Muscle of arm (tissue), 12 donors: Measurements from ENCODE around the gene IGBP1. TPM values are rescaled to one million over a fixed set of nuclear protein-coding genes. Genes with fewer than 3 reads are reported as not detected.
A peak's percentile ranks its signal among the peaks of the same experiment; 100 is the strongest.
"Not testable (repeated sequence)": the region's sequence is repeated elsewhere in the genome, so short reads cannot be mapped to it uniquely, and the experiment has no call there.

ENCODE experiments used
- DNase-seq: peaks from one replicate; pipeline ENCODE4 v3.0.0-alpha.2; 2013
- polyA plus RNA-seq, 12 donors: library from polyadenylated mRNA; unstranded; fragments of 120-200 nt; gene quantifications; one replicate each; pipeline ENCODE4 v1.2.1, GENCODE V29; 2013; ENCODE audit not compliant: insufficient read length in 12 of 12

IGBP1 gene
- polyA plus RNA-seq, 12 donors = 76.2 to 140 (median 123) TPM; not detected in 1

DNA sequence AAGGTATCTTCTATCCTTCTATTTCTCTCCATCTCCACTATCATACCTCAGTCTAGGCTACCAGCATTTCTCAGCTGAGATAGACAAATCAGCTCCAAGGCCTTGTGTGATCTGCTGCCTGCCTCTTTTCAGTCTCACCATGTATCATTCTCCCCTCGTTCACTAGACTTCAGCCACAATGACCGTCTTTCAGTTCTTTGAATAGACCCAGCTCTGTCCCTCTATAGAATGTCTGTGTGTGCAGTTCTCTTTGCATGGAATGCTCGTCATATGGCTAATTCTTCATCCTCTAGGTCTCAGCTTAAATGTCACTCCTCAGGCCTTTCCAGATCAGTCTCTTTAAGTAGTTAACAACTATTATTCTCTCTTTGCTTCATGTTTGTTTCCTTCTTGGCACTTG is 6.5 kb downstream of the IGBP1 start:
- no peak for DNase-seq

DNA sequence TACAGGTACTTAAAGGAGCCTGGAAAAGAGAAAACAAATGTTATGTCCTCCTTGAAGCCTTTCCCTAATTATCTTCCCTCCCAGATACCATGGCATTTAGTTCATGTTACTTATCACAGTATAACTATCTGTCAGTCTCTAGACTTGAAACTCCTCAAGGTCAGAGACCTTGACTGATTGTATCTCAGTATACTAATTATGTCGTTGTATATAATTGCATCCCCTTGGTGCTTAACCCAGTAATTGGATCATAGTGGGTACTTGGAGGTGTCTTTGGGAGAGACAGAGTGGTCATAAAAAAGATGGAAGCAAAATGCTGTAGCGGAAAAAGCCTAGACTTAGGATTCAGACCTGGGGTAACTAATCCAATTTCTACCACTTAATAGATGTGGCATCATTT is 8.1 kb downstream of the IGBP1 start:
- DNase-seq = no peak

GRCh38 chrX:70166601-70167590 is 33.6 kb downstream of the IGBP1 start:
- no peak for DNase-seq

GRCh38 chrX:70168238-70169188 is 35.3 kb downstream of the IGBP1 start:
- DNase-seq = peak; percentile 15

- DNase-seq = no peak
Observed at GRCh38 chrX:70169281-70169680, 36.0 kb downstream of the IGBP1 start.

- DNase-seq = no peak
Observed at GRCh38 chrX:70171624-70172023, 38.4 kb downstream of the IGBP1 start.

GRCh38 chrX:70172221-70172620 is 39.0 kb downstream of the IGBP1 start:
- DNase-seq = no peak

DNA sequence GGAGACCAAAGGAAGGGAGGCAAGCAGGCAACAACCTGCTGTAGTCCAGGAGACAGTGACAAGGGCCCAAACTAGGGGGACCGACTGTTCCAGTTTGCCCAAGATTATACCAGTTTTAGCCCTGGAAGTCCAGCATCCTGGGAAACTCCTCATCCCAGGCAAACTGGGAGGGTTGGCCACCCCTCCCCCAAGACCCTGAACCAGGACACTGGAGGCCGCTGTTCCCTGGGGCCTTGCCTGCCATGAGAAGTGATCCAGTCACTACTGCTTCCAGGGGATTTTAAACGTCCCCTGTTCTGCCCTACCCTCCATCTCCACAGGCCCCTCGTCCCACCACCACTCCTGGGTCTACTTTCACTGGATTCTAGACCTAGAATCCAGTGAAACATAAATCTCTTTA is 39.7 kb downstream of the IGBP1 start:
- no peak for DNase-seq

DNA sequence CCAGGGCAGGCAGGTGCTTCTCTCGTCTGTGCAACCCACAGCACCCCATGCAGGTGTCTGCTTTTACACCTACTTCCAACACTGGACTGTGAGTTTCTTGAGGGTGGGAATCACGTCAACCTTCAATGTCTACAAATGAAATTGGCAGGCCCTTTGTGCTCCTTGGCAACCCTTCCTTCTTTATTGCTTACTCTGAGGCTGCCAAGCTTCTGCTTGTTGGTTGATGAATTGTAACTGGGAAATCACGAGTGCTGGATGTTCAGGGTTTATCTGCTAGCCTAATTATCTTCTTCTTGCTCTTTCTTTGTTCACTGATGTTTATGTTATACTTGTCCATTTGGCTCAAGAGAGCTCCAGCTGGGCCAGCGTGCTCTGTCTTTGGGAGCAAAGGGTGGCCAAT is 41.5 kb downstream of the IGBP1 start:
- no peak for DNase-seq

GRCh38 chrX:70175338-70175737 is 42.1 kb downstream of the IGBP1 start:
- DNase-seq = no peak

- no peak for DNase-seq
Observed at GRCh38 chrX:70176938-70177533, 43.8 kb downstream of the IGBP1 start, which contains the start of gene DGAT2L6. TSS of gene DGAT2L6 (plus strand) at chrX:70177483. CDS start at chrX:70177583, 100 bp downstream.

DNA sequence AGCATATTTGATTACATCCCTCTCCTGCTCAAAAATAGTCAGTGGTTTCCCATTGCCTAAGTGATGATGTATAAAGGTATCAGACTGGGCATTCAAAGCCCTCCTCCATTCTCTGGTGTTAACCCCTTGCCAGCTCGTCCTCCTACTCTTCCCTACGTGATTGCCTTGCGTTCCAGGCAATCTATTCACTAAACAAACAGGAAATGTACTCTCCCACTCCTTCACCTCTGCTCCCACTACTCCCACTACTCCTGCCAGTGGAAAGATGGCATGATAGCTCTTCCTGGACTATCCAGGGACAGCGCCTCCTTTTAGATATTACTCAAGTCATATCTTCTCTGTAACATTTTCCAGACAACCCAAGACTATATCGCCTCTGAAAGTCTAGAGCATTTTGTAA is 49.8 kb downstream of the IGBP1 start:
- no peak for DNase-seq

DNA sequence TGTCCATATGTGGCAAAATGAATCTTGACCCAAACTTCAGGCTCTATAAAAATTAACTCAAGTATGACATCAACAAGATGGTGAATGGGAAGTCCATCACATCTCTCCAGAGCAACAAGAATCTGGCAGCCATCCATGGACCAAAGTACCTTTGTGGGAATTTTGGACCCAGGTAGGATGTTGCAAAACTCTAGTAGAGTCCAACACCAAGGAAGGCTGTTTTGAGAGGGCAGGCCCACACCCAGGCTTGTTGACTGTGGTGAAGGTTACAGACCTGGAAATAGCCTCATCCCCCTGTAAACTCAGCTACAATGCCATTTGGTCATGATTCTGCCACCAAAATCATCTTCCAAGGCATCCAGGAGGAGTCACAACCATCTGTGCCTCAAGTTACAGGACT is 57.0 kb downstream of the IGBP1 start:
- no peak for DNase-seq

- peak; percentile 4 for DNase-seq
Observed at GRCh38 chrX:70196961-70197720, 63.9 kb downstream of the IGBP1 start.

- DNase-seq = no peak
Observed at GRCh38 chrX:70201732-70202131, 68.5 kb downstream of the IGBP1 start.

- DNase-seq = no peak
Observed at GRCh38 chrX:70208479-70208878, 75.2 kb downstream of the IGBP1 start.

DNA sequence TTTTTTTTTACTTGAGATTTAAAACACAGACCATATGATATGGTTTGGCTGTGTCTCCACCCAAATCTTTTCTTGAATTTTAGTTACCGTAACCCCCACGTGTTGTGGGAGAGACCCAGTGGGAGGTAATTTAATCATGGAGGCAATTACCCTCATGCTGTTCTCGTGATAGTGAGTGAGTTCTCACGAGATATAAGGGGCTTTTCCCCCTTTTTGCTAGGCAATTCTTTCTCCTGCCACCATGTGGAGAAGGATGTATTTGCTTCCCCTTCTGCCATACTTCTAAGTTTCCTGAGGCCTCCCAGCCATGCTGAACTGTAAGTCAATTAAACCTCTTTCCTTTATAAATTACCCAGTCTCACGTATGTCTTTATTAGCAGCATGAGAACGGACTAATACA is 76.3 kb downstream of the IGBP1 start:
- not testable (repeated sequence) for DNase-seq
